MCF 10A (cell line): ENCODE measurements around the gene CTNNA2. TPM values are rescaled to one million over a fixed set of nuclear protein-coding genes. Genes with fewer than 3 reads are reported as not detected.

Experiments used
- BruUV-seq: library from RNA; stranded (reverse); fragments of 400-500 nt; replicated peaks from 2 replicates; lab custom pipeline; 2021; lab: Mats Ljungman, UMichigan
- CTCF ChIA-PET: fragments of 300-600 bp; sonication (Branson Sonifier 250); formaldehyde crosslinking; extraction: SDS; loops from one replicate; lab custom pipeline; 2021; ENCODE audit warnings: antibody characterized with exemption, inconsistent platforms; lab: Yijun Ruan, JAX
- POLR2A ChIA-PET: fragments of 300-600, 350-650 bp; sonication (Branson Sonifier 250); formaldehyde crosslinking; extraction: SDS; loops from one replicate; lab custom pipeline; 2020; ENCODE audit warnings: antibody characterized with exemption, inconsistent platforms; lab: Yijun Ruan, JAX
- DNase-seq: peaks from one replicate; pipeline ENCODE4 v3.0.0-alpha.2; 2018; ENCODE audit not compliant: unreplicated experiment
- H3K27ac Mint-ChIP-seq: one replicate; pipeline ENCODE4 v1.8.0; 2022; ENCODE audit warnings: mild to moderate bottlenecking, low read depth, mixed read lengths; ENCODE audit not compliant: unreplicated experiment
- H3K27me3 Mint-ChIP-seq: one replicate; pipeline ENCODE4 v1.8.0; 2022; ENCODE audit warnings: mixed read lengths; ENCODE audit not compliant: insufficient read depth, unreplicated experiment
- H3K36me3 Mint-ChIP-seq: one replicate; pipeline ENCODE4 v1.8.0; 2022; ENCODE audit warnings: mild to moderate bottlenecking, moderate library complexity, mixed read lengths; ENCODE audit not compliant: insufficient read depth, unreplicated experiment
- H3K4me1 Mint-ChIP-seq: one replicate; pipeline ENCODE4 v1.8.0; 2022; ENCODE audit warnings: mixed read lengths; ENCODE audit not compliant: insufficient read depth, unreplicated experiment
- H3K4me3 Mint-ChIP-seq: one replicate; pipeline ENCODE4 v1.8.0; 2022; ENCODE audit warnings: mild to moderate bottlenecking, moderate library complexity, mixed read lengths; ENCODE audit not compliant: unreplicated experiment
- H3K9me3 Mint-ChIP-seq: one replicate; pipeline ENCODE4 v1.8.0; 2022; ENCODE audit warnings: mixed read lengths; ENCODE audit not compliant: unreplicated experiment
- intact Hi-C: fragments of 100-400 bp; cut with micrococcal nuclease; formaldehyde crosslinking; loops from 2 replicates; pipeline ENCODE4 v1.14.1; 2022
- total RNA-seq: library from RNA; stranded (reverse); gene quantifications from 2 replicates; pipeline ENCODE4 v1.2.3, GENCODE V29; 2022
- TF ChIP-seq, protein P1 (sequence below): fragments of 200-600 bp; IDR thresholded peaks from one replicate; pipeline ENCODE4 v1.8.0; 2022; ENCODE audit warnings: antibody characterized with exemption, mild to moderate bottlenecking; ENCODE audit not compliant: unreplicated experiment

Gene CTNNA2
- total RNA-seq, 1 experiment from 2014 or later, result not detected

DNA sequence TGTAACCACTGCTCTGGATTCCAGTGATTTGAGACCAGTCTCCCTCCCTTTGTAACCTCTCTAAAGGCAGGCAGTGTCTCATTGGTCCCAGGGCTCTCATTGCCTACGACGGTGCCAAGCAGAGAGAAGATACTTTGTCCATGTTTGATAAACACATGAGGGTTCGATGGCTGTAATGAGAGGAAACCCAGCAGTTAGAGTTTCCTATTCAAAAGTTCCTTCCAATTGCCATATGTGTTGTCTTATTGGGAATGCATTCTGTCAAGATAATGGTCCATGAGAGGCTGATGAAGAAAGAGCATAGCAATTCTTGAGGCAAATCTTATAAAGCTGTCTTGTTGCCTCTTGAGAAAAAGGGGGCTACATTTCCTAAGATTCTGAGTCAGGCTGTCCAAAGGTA is 499.2 kb downstream of the CTNNA2 start:
- POLR2A ChIA-PET, result no interaction called here
- Mint-ChIP-seq H3K9me3 (no peaks in the 10 kb centered on the region), H3K4me1 (peaks cover 9% of the 10 kb centered on the region), H3K27me3 (no peaks in the 10 kb centered on the region), H3K27ac (no peak overlapping the region), H3K4me3 (no peak overlapping the region), H3K36me3 (no peaks in the 10 kb centered on the region)
- intact Hi-C loops, result no loop called here
- TF ChIP-seq, protein P1, sequence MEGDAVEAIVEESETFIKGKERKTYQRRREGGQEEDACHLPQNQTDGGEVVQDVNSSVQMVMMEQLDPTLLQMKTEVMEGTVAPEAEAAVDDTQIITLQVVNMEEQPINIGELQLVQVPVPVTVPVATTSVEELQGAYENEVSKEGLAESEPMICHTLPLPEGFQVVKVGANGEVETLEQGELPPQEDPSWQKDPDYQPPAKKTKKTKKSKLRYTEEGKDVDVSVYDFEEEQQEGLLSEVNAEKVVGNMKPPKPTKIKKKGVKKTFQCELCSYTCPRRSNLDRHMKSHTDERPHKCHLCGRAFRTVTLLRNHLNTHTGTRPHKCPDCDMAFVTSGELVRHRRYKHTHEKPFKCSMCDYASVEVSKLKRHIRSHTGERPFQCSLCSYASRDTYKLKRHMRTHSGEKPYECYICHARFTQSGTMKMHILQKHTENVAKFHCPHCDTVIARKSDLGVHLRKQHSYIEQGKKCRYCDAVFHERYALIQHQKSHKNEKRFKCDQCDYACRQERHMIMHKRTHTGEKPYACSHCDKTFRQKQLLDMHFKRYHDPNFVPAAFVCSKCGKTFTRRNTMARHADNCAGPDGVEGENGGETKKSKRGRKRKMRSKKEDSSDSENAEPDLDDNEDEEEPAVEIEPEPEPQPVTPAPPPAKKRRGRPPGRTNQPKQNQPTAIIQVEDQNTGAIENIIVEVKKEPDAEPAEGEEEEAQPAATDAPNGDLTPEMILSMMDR, result no peak
- no TSS peak for BruUV-seq
- no peak for DNase-seq
- CTCF ChIA-PET, result no interaction called here

DNA sequence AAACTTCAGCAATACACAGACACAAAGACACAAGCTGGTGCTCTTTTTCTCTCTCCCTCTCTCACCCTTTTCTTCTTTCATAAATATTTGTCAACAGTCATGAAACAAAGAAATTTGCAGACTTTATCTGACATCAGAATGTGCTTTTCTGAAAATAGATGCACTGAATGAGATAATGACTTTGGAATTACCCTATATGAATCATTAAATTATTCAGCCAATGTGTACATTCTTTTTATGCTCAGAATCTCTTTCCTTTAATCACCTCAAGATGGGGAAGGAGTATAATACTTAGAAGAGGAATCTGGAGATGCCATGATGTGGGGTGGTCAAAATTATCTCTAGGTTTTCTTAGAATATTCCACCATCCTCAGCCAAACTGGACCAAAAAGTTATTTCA is 501.8 kb downstream of the CTNNA2 start:
- ChIA-PET POLR2A (no interaction called here), CTCF (interaction anchor here (0.6 kb wide), 1 partner anchor 16 kb away, joined by 3 read pairs; no protein-coding TSS in a partner anchor)
- Mint-ChIP-seq H3K4me3 (no peak overlapping the region), H3K4me1 (peaks cover 11% of the 10 kb centered on the region), H3K27me3 (no peaks in the 10 kb centered on the region), H3K9me3 (no peaks in the 10 kb centered on the region), H3K27ac (no peak overlapping the region), H3K36me3 (no peaks in the 10 kb centered on the region)
- TF ChIP-seq, protein P1, result no peak
- no TSS peak for BruUV-seq
- intact Hi-C loops, result no loop called here
- no peak for DNase-seq

DNA sequence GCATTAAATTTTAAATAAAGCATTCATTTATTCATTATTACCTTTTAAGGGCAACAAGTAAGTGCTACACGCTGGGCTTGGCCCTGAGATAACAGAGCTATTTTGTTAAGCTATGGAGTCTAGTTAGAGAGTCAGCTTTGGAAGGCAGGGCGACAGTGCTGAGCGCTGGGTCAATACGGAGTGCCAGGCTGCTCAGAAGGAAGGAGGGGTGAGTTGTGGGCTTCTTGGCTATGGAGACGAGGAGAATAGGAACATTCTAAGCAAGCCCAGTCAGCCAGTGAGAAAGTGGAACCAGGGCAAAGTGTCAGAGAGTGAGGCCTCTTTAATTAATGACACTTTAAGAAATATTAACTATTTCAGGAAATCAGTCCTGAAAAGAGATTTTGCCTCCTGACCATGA is 503.3 kb downstream of the CTNNA2 start:
- Mint-ChIP-seq H3K4me3 (no peak overlapping the region), H3K27me3 (no peaks in the 10 kb centered on the region), H3K36me3 (no peaks in the 10 kb centered on the region), H3K4me1 (peaks cover 18% of the 10 kb centered on the region), H3K27ac (no peak overlapping the region), H3K9me3 (no peaks in the 10 kb centered on the region)
- ChIA-PET POLR2A (no interaction called here), CTCF (no interaction called here)
- no TSS peak for BruUV-seq
- TF ChIP-seq, protein P1, result no peak
- intact Hi-C loops, result no loop called here
- DNase-seq, result no peak

DNA sequence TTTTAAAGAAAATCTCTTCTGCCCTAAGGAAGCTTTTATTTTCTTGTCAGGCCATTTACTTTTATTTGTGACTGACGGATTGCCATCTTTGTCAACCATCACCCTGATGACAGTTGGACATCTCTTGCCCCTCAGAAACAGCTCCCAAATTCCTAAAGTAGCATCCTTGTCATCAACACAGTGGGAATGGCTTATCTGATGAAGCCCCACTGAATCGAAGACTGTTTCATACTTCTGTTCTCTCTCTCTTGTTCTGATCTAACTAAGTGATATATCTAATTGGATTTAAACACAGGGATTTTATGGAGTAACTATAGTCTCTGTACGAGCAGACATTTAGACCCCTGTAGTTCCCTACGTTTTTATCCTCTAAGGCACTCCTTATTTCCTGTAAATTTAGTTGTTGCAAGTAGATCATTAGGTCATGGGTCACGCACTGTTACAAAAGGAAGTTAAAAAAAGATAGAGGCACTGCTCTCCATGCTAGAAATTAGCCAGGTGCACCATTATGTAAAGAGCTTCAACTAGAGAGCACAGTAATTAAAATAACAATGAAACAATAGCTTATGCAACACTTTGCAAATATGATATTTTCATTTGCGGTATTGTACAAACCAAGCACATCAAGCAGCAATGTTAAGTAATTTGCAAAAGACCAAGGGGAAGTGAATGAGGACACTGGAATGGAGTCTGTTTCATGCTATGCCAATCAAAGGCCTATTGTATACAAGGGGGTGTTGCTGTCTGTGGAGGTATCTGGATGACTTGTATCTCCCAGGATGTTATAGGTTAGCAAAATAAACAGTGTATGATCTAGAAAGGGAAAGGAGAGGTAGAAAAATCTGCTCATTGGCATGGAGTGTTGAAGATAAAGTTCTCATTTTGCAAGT is 507.0 kb downstream of the CTNNA2 start:
- Mint-ChIP-seq H3K36me3 (no peaks in the 10 kb centered on the region), H3K4me3 (no peak overlapping the region), H3K9me3 (no peaks in the 10 kb centered on the region), H3K4me1 (peaks cover 13% of the 10 kb centered on the region), H3K27ac (no peak overlapping the region), H3K27me3 (no peaks in the 10 kb centered on the region)
- TF ChIP-seq, protein P1, result no peak
- CTCF ChIA-PET, result interaction anchor here (0.6 kb wide), 1 partner anchor 167 kb away, joined by 6 read pairs; no protein-coding TSS in a partner anchor
- intact Hi-C loops, result no loop called here
- POLR2A ChIA-PET, result interaction anchor here (0.7 kb wide), 1 partner anchor 764 kb away, joined by 3 read pairs; no protein-coding TSS in a partner anchor
- no TSS peak for BruUV-seq
- peak; percentile 42 for DNase-seq
